ENCODE results near the gene DLGAP1. TPM values are rescaled to one million over a fixed set of nuclear protein-coding genes. Genes with fewer than 3 reads are reported as not detected.
A peak's percentile ranks its signal among the peaks of the same experiment; 100 is the strongest.
"Not testable (repeated sequence)": the region's sequence is repeated elsewhere in the genome, so short reads cannot be mapped to it uniquely, and the experiment has no call there.

The DLGAP1 gene
- total and polyA plus RNA-seq, 2 of the 13 experiments (the other 11 are each of a cell fraction or from before 2014, with no cell fraction given): 0.01 TPM; not detected in 1

DNA sequence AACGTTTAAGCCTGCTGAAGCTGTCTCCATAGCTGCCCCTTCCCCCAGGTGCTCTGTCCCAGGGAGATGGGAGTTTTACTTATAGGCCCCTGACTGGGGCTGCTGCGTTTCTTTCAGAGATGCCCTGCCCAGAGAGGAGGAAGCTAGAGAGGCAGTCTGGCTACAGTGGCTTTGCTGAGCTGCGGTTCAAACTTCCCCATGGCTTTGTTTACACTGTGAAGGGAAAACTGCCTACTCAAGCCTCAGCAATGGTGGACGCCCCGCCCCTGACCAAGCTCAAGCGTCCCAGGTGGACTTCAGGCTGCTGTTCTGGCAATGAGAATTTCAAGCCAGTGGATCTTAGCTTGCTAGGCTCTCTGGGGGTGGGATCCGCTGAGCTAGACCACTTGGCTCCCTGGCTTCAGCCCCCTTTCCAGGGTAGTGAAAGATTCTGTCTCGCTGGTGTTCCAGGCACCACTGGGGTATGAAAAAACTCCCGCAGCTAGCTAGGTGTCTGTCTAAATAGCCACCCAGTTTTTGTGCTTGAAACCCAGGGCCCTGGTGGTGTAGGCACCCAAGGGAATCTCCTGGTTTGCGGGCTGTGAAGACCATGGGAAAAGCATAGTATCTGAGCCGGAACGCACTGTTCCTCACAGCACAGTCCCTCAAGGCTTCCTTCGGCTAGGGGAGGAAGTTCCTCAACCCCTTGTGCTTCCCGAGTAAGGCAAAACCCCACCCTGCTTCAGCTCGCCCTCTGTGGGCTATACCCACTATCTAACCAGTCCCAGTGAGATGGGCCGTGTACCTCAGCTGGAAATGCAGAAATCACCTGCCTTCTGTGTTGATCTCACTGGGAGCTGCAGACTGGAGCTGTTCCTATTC, 755.2 kb downstream of the DLGAP1 start:
- H3K27me3 ChIP-seq (ENCODE audit: control insufficient read depth in 1 of 2, insufficient read depth in 2 of 2, low read length in 2 of 2); CTCF ChIA-PET (ENCODE audit: low intra/inter-chr PET ratio, low total read pairs); H2AFZ ChIP-seq (ENCODE audit: low read length); H3K27ac ChIP-seq (ENCODE audit: extremely low read length, insufficient read depth, low read length); FAIRE-seq; POLR2A ChIA-PET; H3K9ac ChIP-seq (ENCODE audit: insufficient read depth, low read depth, low read length); H3K4me3 ChIP-seq (replicated peaks in 1 of 3; ENCODE audit: insufficient read depth in 1 of 3, low read depth in 2 of 3, low read length in 3 of 3); H4K20me1 ChIP-seq (ENCODE audit: insufficient read depth, low read length); BruUV-seq (replicated peaks); H3K79me2 ChIP-seq (ENCODE audit: insufficient read depth, low read length); intact Hi-C loops (cut with micrococcal nuclease; ENCODE audit: unreplicated experiment); H3K36me3 ChIP-seq (replicated peaks in 1 of 2; ENCODE audit: control insufficient read depth in 1 of 2, insufficient read depth in 2 of 2, low read length in 2 of 2); in situ Hi-C loops (cut with HindIII; ENCODE audit: extremely low pct_ligation_motif_present, low pct_unique_long_range_greater_than_20kb); H3K9me3 ChIP-seq (ENCODE audit: low read length); TF ChIP-seq FOXA1 (IDR thresholded peaks at IDR 0.05): not testable (repeated sequence)
- peaks cover 11% of the 10 kb centered on the region for H3K4me1 ChIP-seq (ENCODE audit: insufficient read depth, low read length)
- peak; percentile 55; the same call in 1 of the 2 replicates for TF ChIP-seq HOXA3 (CRISPR knock-in tag; IDR thresholded peaks at IDR 0.05)
- TF ChIP-seq, protein P1, sequence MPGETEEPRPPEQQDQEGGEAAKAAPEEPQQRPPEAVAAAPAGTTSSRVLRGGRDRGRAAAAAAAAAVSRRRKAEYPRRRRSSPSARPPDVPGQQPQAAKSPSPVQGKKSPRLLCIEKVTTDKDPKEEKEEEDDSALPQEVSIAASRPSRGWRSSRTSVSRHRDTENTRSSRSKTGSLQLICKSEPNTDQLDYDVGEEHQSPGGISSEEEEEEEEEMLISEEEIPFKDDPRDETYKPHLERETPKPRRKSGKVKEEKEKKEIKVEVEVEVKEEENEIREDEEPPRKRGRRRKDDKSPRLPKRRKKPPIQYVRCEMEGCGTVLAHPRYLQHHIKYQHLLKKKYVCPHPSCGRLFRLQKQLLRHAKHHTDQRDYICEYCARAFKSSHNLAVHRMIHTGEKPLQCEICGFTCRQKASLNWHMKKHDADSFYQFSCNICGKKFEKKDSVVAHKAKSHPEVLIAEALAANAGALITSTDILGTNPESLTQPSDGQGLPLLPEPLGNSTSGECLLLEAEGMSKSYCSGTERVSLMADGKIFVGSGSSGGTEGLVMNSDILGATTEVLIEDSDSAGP (CRISPR knock-in tag; IDR thresholded peaks at IDR 0.05; ENCODE audit: borderline replicate concordance): peak; percentile 18; the same call in 1 of the 2 replicates
- TF ChIP-seq, protein P2, sequence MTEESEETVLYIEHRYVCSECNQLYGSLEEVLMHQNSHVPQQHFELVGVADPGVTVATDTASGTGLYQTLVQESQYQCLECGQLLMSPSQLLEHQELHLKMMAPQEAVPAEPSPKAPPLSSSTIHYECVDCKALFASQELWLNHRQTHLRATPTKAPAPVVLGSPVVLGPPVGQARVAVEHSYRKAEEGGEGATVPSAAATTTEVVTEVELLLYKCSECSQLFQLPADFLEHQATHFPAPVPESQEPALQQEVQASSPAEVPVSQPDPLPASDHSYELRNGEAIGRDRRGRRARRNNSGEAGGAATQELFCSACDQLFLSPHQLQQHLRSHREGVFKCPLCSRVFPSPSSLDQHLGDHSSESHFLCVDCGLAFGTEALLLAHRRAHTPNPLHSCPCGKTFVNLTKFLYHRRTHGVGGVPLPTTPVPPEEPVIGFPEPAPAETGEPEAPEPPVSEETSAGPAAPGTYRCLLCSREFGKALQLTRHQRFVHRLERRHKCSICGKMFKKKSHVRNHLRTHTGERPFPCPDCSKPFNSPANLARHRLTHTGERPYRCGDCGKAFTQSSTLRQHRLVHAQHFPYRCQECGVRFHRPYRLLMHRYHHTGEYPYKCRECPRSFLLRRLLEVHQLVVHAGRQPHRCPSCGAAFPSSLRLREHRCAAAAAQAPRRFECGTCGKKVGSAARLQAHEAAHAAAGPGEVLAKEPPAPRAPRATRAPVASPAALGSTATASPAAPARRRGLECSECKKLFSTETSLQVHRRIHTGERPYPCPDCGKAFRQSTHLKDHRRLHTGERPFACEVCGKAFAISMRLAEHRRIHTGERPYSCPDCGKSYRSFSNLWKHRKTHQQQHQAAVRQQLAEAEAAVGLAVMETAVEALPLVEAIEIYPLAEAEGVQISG (CRISPR knock-in tag; IDR thresholded peaks at IDR 0.05): peak; percentile 40; the same call in 1 of the 2 replicates
- 0 out of 2 replicates have a peak, but pooled peaks have one; percentile 21 for TF ChIP-seq PHF20 (CRISPR knock-in tag; IDR thresholded peaks at IDR 0.05)
- peak; percentile 74 for TF ChIP-seq FOXA1 (CRISPR knock-in tag; IDR thresholded peaks at IDR 0.05)
- TF ChIP-seq FOXA3 (CRISPR knock-in tag; IDR thresholded peaks at IDR 0.05): peak; percentile 73
- TF ChIP-seq, protein P3, sequence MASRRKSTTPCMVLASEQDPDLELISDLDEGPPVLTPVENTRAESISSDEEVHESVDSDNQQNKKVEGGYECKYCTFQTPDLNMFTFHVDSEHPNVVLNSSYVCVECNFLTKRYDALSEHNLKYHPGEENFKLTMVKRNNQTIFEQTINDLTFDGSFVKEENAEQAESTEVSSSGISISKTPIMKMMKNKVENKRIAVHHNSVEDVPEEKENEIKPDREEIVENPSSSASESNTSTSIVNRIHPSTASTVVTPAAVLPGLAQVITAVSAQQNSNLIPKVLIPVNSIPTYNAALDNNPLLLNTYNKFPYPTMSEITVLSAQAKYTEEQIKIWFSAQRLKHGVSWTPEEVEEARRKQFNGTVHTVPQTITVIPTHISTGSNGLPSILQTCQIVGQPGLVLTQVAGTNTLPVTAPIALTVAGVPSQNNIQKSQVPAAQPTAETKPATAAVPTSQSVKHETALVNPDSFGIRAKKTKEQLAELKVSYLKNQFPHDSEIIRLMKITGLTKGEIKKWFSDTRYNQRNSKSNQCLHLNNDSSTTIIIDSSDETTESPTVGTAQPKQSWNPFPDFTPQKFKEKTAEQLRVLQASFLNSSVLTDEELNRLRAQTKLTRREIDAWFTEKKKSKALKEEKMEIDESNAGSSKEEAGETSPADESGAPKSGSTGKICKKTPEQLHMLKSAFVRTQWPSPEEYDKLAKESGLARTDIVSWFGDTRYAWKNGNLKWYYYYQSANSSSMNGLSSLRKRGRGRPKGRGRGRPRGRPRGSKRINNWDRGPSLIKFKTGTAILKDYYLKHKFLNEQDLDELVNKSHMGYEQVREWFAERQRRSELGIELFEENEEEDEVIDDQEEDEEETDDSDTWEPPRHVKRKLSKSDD (CRISPR knock-in tag; IDR thresholded peaks at IDR 0.05; ENCODE audit: low read depth): 0 out of 2 replicates have a peak, but pooled peaks have one; percentile 38
- TF ChIP-seq MAFF (IDR thresholded peaks at IDR 0.05; ENCODE audit: low read depth, low read length): 0 out of 2 replicates have a peak, but pooled peaks have one; percentile 1
- ATAC-seq (peak; percentile 90), DNase-seq (ENCODE audit: low spot score) (peak; percentile 35)
- 76% methylated on average over 7 of the region's 16 CpGs for WGBS (ENCODE audit: low lambda C conversion rate)
- peak overlapping the region; percentile 39; the same call in 1 of the 2 replicates for H3K4me2 ChIP-seq (ENCODE audit: low read depth, low read length)

Measured in HepG2 (cell line).